Loucy (cell line): Measurements from ENCODE around the gene CALML3.

Experiments used
- H2AFZ ChIP-seq: fragments of 200-600 bp; sonication (generic); 2 replicates; pipeline ENCODE4 v1.6.0; 2016; ENCODE audit warnings: antibody characterized with exemption, mild to moderate bottlenecking, low read length, moderate library complexity
- H3F3A ChIP-seq: fragments of 200-600 bp; 2 replicates; pipeline ENCODE4 v1.6.0; 2016; ENCODE audit warnings: antibody characterized with exemption, low read depth, mild to moderate bottlenecking
- H3K27me3 ChIP-seq: fragments of 200-600 bp; sonication (generic); 2 replicates; pipeline ENCODE4 v1.6.1; 2014; ENCODE audit warnings: low read length, mild to moderate bottlenecking; ENCODE audit not compliant: insufficient read depth, poor library complexity, severe bottlenecking
- H3K36me3 ChIP-seq: fragments of 200-600 bp; sonication (generic); 2 replicates; pipeline ENCODE4 v1.6.1; 2016; ENCODE audit warnings: low read length; ENCODE audit not compliant: insufficient read depth
- H3K4me1 ChIP-seq: fragments of 200-600 bp; sonication (generic); 2 replicates; pipeline ENCODE4 v1.5.1; 2014; ENCODE audit warnings: low read length, mild to moderate bottlenecking; ENCODE audit not compliant: insufficient read depth, poor library complexity, severe bottlenecking
- H3K4me2 ChIP-seq: fragments of 200-600 bp; sonication (generic); 2 replicates; pipeline ENCODE4 v1.6.0; 2014; ENCODE audit warnings: antibody characterized with exemption, low read length, low read depth, mild to moderate bottlenecking; ENCODE audit not compliant: poor library complexity, severe bottlenecking
- H3K4me3 ChIP-seq: fragments of 200-600 bp; sonication (generic); 2 replicates; pipeline ENCODE4 v1.5.1; 2014; ENCODE audit warnings: low read length, mild to moderate bottlenecking, mixed read lengths; ENCODE audit not compliant: poor library complexity, severe bottlenecking
- H3K79me2 ChIP-seq: fragments of 200-600 bp; sonication (generic); 2 replicates; pipeline ENCODE4 v1.6.1; 2014; ENCODE audit warnings: low read length; ENCODE audit not compliant: insufficient read depth
- H3K9ac ChIP-seq: fragments of 200-600 bp; sonication (generic); 2 replicates; pipeline ENCODE4 v1.6.0; 2014; ENCODE audit warnings: mild to moderate bottlenecking, low read depth, low read length, moderate library complexity; ENCODE audit not compliant: poor library complexity, severe bottlenecking
- H3K9me2 ChIP-seq: fragments of 200-600 bp; sonication (generic); replicated peaks from 2 replicates; pipeline ENCODE4 v1.6.1; 2016; ENCODE audit warnings: low read depth, low read length, mixed read lengths
- H3K9me3 ChIP-seq: fragments of 200-600 bp; sonication (generic); 2 replicates; pipeline ENCODE4 v1.6.1; 2014; ENCODE audit warnings: mild to moderate bottlenecking, antibody characterized with exemption, low read length, low read depth; ENCODE audit not compliant: insufficient read depth
- H4K20me1 ChIP-seq: fragments of 200-600 bp; sonication (generic); 2 replicates; pipeline ENCODE4 v1.6.0; 2014; ENCODE audit warnings: antibody characterized with exemption, low read length, mild to moderate bottlenecking; ENCODE audit not compliant: insufficient read depth, poor library complexity, severe bottlenecking
- EZH2phosphoT487 ChIP-seq: fragments of 200-600 bp; IDR thresholded peaks from 2 replicates; pipeline ENCODE4 v1.6.1; 2018; ENCODE audit warnings: antibody characterized with exemption, mild to moderate bottlenecking, moderate library complexity, borderline replicate concordance
- TF ChIP-seq, protein P1 (sequence below): fragments of 200-600 bp; sonication (generic); conservative IDR thresholded peaks from 2 replicates; pipeline ENCODE4 v1.5.1; 2014; ENCODE audit warnings: mild to moderate bottlenecking, antibody characterized with exemption, low read length

CALML3 gene

DNA sequence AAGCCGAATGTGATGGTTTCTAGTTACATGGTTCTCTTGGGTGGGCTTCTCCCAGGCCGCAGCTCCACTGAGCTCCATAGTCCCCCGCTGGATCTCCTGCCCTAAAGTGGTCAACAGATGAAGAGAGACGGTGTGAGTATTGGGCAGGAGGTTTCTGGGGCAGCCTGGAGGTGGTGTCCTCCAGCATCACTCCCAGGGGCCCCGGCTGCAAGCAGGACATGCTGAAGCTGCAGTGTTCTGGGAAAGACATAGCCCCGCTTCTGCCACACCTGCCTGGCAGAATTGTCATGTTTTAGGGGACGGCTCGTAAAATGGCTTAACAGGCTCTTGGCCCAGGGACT, 40.4 kb downstream of the CALML3 start:
- no peak overlapping the region for H3K9ac ChIP-seq
- TF ChIP-seq, protein P1, sequence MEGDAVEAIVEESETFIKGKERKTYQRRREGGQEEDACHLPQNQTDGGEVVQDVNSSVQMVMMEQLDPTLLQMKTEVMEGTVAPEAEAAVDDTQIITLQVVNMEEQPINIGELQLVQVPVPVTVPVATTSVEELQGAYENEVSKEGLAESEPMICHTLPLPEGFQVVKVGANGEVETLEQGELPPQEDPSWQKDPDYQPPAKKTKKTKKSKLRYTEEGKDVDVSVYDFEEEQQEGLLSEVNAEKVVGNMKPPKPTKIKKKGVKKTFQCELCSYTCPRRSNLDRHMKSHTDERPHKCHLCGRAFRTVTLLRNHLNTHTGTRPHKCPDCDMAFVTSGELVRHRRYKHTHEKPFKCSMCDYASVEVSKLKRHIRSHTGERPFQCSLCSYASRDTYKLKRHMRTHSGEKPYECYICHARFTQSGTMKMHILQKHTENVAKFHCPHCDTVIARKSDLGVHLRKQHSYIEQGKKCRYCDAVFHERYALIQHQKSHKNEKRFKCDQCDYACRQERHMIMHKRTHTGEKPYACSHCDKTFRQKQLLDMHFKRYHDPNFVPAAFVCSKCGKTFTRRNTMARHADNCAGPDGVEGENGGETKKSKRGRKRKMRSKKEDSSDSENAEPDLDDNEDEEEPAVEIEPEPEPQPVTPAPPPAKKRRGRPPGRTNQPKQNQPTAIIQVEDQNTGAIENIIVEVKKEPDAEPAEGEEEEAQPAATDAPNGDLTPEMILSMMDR = no peak
- no peak for TF ChIP-seq EZH2phosphoT487
- no peak overlapping the region for H3K4me2 ChIP-seq
- no peaks in the 10 kb centered on the region for H3K9me2 ChIP-seq
- no peaks in the 10 kb centered on the region for H3K4me1 ChIP-seq
- H3K9me3 ChIP-seq = no peaks in the 10 kb centered on the region
- H4K20me1 ChIP-seq = no peaks in the 10 kb centered on the region
- H3K36me3 ChIP-seq = no peaks in the 10 kb centered on the region
- no peak overlapping the region for H3K4me3 ChIP-seq
- H3K79me2 ChIP-seq = no peaks in the 10 kb centered on the region
- H2AFZ ChIP-seq = no peak overlapping the region
- no peaks in the 10 kb centered on the region for H3F3A ChIP-seq
- H3K27me3 ChIP-seq = no peaks in the 10 kb centered on the region

DNA sequence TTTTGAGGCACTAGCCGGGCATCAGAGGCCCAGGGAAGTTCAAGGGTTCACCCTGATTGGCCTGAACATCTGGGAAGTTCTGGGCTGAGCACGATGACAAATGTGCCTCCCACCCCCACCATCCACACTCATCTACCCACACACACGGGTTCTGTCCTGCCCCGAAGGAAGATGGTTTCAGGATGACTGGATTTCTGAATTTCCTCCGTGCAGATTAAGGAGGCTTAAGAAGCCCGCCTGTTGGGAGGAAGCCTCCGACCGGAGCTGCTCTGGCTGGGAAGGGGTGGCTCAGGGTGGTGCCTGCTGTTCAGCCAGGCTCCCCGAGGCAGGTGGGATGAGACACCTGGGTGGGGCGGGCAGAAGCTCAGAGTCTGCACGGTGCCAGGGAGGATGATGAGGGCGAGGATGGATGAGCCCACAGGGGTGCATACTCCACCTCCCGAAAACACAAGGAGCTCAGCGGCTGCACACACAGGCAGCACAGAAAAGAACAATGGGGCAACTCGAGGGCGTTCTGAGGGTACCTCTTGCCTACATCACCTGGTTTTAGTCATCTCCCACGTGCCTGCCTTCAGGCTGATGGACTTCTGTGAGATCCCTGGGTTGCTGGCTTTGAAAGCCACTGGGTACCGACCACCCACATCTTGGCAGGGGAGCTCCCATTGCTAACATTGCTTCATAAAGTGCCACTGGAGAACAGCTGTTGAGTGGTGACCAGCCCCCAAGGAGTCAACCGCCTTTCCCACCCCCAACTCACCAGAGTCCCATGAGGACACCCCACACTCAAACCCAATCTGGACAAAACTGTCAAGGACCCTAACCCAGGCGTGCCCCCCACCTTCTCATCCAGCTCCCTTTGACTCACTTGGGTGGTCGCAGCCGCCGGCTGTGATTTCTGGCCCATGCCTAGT, 41.2 kb downstream of the CALML3 start:
- H3K4me2 ChIP-seq = no peak overlapping the region
- no peaks in the 10 kb centered on the region for H3K4me1 ChIP-seq
- H2AFZ ChIP-seq = no peak overlapping the region

DNA sequence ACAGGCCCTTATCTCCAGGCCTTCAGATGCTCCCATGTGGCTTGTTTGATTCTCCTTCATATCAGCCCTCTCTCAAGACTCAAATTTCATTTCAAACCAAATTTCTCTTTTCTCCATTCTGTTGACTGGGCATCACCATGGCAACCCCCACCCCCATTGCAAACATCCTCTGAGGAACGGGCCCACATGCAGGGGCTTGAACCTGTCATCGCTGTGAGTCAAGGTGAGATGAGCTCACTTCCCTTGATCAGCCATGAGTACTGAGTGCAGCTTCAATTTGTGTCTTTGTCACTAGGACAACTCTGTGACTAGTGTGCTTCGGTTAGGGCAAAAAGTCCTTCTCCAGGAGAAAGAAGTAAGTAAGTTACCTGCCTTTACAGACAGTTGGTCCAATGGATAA, 41.9 kb downstream of the CALML3 start:
- Histone ChIP-seq H3K79me2 (no peaks in the 10 kb centered on the region), H3K4me3 (no peak overlapping the region), H2AFZ (no peak overlapping the region), H3K9me3 (no peaks in the 10 kb centered on the region), H3K4me1 (no peaks in the 10 kb centered on the region), H3K4me2 (no peak overlapping the region), H3K9ac (no peak overlapping the region), H3K9me2 (no peaks in the 10 kb centered on the region), H3F3A (no peaks in the 10 kb centered on the region), H3K27me3 (no peaks in the 10 kb centered on the region), H4K20me1 (no peaks in the 10 kb centered on the region), H3K36me3 (no peaks in the 10 kb centered on the region)
- no peak for TF ChIP-seq EZH2phosphoT487
- TF ChIP-seq, protein P1 = no peak

More for the DNA sequence above, 41.2 kb downstream of the CALML3 start:
- Histone ChIP-seq H3K9me3 (no peaks in the 10 kb centered on the region), H3K79me2 (no peaks in the 10 kb centered on the region), H3K9ac (no peak overlapping the region), H4K20me1 (no peaks in the 10 kb centered on the region), H3K4me3 (no peak overlapping the region), H3K36me3 (no peaks in the 10 kb centered on the region), H3F3A (no peaks in the 10 kb centered on the region), H3K27me3 (no peaks in the 10 kb centered on the region), H3K9me2 (no peaks in the 10 kb centered on the region)
- no peak for TF ChIP-seq EZH2phosphoT487
- TF ChIP-seq, protein P1 = no peak
